HG03439 (cell line): Measurements from ENCODE around the gene SYMPK.

Experiments
- ATAC-seq: cut with Tn5 transposase; IDR thresholded peaks from one replicate; pipeline ENCODE4 v1.9.1; 2021; ENCODE audit warnings: mild to moderate bottlenecking, moderate library complexity; ENCODE audit not compliant: unreplicated experiment

SYMPK gene

DNA sequence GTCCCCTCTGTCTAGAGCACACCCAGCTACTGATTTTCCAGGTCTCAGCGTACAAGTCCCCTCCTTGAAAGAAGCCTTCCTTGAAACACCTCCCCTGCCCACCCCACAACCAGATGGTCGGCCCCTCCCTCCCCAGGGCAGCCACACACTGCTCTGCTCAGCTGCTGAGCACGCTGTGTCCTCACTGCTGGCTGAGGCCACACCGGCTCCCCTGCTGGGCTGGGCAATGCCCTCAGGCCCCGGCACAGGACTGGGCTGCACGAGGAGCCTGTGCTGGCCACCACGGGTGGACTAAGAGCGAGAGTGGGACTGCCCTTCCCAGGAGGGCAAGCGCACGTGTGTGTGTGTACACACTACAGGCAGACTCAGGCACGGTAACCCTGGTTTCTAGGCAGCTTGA lies 36.0 kb downstream of the SYMPK start:
- ATAC-seq: no peak

DNA sequence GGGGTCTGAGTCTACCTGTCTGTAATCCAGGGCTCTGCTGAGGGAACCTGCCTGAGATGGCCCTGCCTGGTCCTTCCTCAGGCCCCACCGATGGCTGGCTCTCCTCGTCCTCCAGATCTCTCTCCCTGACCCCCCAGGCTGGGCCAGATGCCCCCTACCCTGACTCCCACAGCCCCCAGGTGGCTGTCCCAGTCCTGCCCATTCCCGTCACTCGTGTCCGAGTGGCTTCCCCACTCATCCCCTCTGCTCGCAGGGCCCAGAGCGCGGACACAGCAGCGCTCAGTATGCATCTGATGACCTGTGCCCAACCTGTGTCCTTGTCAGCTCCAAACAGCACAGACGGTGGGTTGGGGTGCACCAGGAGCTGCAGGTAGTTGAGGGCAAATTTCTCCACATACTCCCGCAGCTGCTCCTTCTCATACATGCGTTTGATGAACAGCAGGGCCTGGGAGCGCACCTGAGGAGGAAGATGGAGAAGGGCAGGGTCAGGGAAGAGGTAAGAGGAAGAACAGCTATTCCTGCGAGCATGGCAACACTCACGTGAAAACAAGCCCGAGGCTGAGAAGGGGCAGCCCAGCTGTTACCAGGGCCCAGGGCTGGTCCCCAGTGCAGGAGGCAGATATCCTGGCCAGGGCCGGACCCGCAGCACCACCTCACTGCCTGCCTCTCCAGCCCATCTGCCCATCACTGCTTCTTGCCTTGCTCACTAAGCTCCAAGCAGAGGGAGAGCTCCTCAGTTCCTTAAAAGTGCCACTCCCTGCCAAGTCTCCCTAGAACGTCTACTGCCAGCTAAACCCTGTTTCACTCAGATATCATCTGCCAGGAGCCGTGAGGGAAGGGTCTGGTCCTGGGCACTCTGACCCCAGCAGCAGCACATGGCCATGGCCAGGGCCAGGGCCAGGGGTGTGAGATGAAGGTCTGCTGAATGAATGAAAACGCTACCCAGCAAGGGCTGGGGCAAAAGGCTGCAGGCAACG lies 36.7 kb downstream of the SYMPK start:
- no peak for ATAC-seq

DNA sequence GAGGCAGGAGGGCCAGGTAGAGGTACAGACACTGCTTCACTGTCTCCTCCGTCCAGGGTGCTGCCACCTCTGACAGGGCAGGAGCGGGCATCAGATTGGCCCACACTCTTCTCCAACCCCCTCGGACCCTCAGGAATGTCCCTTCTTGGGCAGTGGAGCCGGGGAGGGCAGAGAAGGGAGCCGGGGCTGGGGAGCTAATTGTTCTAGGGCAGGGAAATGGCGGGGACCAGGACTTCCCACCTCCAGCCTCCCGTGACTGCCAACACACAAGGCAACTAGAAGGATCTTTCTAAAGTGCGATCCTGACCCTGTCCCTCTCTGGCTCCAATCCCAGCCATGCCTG lies 37.7 kb downstream of the SYMPK start:
- no peak for ATAC-seq

DNA sequence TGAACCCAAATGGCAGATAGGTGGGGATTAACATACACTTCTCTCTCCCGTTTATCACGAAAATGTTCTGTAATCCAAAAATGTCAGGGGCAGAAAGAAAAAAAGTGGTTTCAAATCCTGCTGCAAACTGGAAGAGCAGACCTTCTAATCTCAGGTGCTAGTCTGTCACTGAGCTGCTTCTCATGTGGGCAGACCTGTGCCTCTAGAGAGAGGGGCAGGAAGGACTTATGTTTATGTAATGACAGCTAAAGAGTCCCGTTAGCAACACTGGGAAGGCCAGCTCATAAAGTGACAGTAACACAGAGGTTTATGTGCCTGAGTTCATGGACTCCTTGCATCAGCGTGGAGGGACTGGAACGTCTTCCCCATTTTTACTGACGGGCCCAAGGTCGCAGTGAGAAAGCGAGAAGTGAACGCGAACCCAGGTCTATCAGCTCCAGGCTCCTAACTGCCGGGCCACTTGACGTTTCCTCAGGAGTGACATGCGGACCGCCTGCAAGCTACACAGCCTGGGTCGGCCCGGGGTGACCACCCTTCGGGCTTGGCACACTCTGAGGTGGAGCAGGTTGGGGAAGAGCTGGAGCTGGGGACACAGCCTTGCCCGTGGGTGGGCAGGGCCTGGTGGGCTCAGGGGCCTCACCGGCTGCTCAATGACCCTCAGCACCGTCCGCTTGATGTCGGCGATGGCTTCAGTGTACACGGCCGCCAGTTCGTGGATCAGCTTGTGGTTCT lies 38.2 kb downstream of the SYMPK start:
- no peak for ATAC-seq

DNA sequence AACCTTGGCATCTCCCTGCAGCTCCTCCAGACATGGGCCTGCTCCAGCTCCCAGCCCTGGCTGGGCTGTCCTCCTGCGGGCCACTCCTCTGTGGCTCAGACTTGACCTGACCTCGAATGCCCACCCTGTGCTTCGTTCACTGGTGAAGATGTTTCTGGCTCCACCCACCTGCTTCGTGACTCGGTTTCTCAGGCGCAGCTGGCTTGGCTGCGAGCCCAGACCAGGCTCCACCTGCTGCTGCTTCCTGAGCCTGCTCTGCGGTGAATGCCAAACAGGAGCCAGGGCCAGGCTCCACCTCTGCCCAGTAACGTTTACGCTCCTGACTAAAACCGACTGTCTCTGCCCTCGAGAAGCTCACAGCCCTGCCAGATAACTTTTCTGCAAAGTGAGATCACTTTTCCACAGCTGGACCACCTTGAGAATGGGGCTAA lies 38.9 kb downstream of the SYMPK start:
- ATAC-seq: no peak

DNA sequence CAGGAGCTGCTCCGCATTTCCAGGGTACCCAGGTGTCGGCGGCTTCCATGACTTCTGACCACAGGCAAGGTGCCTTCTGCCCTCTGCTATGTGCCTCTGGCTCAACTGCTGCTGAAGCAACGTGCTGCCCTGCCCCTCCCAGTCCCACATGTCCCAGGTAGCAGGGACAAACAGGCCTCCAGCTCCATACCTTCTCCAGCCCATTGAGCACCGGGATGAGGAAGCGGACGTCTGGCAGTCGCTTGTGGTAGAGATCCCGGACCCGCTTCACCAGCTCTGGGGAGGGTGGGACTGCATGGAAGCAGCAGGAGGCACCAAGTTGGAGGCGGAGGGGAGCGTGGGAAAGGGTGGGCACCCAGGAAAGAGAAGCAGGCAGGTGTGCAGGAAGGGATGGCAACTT lies 39.8 kb downstream of the SYMPK start:
- ATAC-seq: no peak

DNA sequence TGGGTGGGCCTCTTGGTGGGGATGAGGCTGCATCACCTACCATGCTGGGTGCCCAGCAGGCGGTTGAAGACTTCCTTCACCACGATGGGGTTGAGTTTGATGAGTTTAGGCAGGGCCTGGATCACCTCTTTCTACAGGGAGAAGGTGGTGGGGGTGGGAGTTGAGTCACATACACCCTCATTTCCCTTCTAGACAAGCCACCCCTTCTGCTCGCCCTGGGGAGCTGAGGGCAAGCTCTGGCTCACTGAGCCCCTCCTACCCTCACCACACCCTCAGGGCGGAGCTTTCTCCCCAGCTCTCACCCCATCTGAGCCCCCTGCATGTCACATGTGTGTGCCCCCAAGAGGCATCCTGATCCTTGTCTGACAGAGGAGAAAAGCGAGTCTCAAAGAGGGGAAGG lies 40.2 kb downstream of the SYMPK start:
- ATAC-seq: no peak

DNA sequence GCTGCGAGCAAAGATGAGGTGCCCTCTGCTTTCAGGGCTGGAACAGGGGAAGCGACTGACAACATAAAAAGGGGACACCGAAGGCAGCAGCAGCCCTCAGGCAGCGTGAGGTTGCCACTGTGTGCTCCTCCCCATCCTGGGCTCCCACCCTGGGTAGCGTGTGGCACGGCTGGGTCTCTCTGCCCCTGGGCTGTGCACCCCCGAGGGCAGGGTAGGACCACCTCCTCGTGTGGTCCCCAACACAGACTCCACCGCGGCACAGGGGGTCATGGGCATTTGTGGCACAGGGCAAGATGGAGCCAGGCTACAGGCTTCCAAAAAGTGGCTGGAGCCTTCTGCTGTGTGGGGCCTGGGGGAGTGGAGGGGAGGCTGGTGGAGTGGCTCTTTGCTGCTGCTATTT lies 41.4 kb downstream of the SYMPK start:
- no peak for ATAC-seq

DNA sequence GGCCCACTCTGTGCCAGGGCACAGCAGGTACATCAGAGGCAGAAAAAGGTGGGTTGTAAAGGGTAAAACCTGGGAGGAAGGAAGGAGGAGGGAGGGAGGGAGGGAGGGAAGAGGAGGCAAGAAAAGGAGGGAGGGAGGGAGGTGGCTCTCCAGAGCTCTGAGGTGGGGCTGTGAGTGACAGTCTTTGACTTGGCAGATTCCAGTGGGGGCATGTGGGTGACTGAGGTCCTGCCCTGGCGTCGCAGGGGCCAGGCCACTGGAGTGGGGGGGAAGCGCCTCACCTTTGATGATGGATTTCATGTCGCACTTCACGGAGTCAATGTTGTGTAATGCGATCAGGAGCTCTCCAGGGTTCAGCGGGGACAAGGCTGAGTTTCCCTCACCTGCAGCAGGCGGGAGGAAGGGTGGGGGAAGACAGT lies 41.8 kb downstream of the SYMPK start:
- no peak for ATAC-seq

DNA sequence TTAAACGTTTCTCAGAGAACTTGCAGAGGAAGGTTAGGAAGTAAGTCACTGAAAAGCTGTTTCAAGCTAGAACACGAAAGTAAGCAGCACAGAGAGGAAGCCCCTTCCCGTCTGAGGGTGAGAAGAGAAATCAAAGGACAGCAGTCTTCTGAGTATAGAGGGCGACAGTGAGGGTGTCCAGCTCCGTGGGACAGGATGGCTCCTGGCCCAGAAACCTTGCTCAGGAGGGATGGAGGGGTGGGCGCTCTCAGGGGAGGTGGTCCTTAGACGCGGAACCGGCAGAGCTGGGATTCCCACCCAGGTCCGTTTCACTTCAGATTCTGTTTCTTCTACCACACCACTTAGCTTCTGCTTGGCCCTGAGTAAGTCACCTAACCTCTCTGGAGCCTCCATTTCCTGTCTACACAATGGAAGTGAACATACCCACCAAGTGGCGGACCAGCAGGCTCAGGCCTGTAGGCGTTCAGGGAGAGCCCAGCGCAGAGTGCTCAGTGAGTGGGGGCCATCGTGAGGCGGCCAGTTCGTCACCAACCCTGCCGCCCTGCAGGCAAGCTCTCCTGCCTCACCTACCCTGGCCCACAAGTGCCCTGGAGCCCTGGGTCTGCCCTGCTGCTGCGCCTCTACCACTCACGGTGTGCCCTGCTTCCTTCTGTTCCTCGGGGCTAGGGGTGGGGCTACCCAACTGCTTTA lies 42.4 kb downstream of the SYMPK start:
- ATAC-seq: no peak

DNA sequence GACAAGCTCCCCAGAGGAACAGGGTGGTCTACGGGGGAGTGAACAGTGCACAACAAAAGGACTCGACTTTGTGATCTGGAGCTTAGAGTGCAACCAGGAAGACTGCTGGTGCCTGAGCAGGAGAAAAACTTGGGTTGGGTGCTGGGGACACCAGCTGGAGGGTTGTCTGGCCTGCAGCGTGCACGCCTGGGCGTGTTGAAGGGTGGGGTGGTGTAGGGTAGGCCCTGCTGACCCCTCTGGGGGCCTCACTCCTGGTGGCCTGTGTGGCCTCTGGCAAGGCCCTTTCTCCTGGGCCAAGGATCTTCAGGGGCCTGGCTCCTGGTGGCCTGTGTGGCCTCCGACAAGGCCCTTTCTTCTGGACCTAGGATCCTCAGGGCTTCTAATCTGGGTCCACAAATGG lies 43.2 kb downstream of the SYMPK start:
- no peak for ATAC-seq

DNA sequence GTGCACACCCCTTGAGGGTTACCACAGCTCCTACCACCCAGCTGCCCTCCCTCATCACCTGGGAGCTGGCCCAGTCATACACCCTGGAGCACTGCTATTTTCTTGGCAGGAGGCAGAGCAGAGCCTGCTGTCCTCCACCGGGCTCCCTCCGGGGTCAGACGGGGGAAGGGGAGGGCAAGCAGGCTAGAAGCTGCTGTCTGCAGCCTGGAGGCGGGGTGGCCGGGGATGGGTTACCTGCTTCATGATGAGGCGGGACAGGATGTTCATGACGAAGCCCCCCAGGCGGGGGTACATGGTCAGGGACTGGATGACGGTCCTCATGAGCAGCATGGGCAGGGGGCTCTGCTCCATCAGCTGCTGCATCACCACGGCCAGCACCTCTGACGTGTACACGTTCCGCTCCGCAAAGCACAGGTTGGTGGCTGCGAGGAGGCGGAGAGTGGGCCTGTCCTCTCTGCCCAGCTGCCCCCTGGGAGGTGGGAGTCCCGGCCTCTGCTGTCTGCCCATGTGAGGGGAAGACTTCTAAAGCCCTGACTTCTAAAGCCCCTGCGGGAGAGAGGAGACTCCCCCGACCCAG lies 45.1 kb downstream of the SYMPK start:
- no peak for ATAC-seq

DNA sequence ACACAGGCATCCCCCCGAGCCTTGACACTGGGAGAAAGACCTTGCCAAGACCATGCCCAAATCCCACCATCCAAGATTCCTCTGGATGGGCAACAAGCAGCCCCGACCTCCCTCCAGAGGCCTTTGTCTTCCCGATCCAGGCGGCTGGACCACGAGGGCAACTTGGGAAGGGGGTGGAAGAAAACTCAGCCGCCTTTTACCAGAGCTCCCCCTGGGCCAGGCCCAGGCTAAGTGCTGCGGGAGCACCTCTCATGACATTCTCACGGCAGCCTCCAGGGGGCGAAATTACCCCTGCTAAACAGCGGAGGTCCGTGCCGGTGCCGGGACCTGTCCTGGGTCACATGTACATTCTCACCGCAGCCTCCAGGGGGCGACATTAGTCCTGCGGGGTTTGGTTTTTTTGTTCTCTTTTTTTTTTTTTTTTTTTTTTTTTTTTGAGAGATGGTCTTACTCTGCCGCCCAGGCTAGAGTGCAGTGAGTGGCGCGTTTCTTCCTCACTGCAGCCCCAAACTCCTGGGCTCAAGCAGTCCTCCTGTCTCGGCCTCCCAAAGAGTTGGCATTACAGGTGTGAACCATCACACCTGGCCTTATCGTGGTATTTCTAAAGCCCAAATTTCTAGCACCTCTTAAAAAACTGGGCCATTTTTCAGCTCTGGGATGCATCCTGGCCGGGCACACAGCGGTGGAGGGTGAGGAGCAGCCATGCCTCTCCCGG lies 45.8 kb downstream of the SYMPK start:
- ATAC-seq: no peak

DNA sequence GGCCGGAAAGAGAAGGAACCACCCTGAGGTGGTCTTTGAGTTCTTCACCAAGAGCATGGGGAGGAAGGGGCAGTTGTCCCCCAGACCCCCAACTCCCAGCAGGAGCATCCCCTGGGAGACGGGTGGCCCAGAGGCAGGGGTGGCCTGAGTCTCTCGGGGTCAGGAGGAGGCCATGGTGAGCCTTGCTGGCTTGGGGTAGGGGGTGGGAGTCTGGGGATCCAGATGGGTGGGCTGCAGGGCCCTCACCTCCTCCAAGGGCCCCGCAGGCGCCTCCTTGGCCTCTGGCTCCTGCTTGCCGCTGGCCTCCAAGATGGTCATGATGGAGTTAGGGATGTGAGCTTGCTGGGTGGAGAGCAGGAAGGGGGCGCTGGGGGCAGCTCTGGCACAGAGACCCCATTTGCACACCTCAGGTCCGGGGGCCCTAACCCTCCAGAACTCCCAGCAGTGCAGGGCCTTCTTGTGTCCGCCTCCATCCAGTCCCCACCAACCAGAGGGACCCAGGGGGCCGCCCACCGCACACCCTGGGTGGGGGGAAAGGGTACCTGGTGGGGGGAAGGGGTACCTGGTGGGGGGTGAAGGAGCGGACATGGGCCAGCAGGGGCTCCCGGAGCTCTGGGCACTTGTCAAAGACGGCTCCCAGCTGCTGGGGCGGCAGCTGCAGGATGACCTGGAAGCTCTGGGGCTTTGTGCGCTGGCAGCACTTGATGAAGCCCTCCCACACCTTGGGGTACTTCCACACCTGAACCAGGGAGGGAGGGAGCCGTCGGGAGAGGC lies 46.5 kb downstream of the SYMPK start:
- no peak for ATAC-seq

DNA sequence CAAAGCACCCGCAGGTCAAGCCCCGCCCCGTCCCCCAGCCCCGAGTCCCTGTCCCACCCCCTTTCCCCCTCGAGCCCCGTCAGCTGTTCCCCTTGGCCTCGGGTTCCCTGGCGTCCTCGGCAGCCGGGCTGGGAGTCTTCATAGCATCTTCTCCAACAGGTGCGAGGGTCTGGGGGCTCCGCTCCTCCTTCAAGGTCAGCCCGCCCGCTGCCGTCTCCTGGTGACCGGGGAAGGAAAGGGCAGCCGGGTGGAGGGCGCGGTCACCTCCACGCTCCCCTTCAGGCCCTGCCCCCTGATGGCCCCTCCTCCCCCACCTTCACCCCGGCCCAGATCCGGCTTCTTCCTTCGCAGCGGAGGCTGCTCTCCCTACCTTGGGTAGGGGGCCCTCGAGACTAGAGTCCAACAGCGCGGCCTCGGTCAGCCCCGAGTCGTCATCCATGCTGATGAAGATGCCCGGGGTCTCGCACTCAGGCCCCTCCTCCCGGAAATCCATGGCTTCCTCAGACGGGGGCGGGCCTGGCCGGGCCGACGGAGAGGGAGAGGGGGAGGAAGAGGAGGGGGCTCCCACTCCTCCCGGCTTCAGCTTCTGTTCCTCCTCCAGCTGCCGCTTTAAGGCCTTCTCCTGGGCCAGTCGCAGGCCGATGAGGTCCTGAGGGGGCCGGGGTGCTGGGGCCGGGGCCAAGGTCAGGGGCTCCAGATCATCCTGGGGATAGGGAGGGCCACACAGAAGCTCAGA lies 47.3 kb downstream of the SYMPK start:
- no peak for ATAC-seq

DNA sequence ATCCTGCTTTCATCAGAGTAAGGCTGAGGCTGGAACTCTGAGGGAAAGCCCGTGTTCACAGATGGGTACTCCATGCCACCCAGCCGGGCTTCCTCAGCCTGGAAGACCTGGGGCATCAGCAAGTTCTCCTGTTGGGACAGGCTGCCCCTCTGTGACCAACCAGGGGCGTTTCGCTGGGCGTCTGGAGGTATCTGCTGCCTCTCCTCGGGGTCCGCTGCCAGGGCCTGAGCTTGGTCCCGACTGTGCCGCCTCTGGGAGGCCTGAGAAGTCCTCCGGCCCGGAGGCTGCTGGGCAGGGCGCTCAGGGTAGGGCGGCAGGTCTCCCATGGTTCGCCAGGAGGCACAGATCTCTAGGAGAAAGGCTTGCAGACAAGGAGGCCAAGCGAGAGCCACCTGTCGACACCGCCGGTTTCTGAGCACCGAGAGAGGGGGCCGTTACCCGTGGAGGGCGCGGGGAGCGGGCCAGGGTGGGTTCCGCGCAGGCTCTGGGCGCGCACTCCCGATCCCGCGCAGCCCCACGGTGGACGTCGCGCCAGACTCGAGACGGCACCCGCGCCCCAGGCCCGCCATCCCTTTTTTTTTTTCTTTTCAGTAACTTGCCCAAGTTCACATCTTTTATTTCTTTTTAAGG lies 48.0 kb downstream of the SYMPK start, which contains the start of gene RSPH6A:
Gene RSPH6A (minus strand): TSS at position 458 of the 630 bp plus-strand sequence. CDS start 132 bp downstream, at position 326.
- ATAC-seq: no peak

DNA sequence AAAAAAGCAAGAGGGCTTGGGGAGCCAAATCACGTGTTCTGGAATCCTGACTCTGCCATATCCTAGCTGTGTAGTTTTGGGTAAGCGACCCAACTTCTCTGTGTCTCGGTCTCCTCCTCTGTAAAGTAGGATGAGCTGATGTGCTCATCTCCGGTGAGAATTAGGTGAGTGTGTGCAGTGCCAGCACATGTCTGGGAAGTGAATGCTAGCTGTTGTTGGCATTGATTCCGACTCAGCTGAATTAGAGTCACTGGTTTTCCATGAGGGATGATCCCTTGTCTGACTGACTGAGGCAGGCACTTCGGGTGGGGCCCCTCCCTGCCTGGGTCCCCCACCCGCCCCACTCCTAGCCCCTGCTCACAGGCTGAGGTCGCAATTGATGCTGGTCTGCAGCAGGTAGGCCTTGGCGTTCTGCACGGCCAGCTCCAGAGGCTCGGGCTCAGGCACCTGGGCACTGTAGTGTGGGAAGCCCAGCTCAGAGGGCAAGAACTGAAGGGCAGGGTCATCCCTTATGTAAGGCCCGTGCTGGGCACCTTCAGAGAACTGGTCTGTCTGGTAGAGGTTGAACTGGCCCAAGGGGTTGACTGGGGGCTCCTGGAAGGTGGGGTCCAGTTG lies 48.7 kb downstream of the SYMPK start:
- no peak for ATAC-seq

DNA sequence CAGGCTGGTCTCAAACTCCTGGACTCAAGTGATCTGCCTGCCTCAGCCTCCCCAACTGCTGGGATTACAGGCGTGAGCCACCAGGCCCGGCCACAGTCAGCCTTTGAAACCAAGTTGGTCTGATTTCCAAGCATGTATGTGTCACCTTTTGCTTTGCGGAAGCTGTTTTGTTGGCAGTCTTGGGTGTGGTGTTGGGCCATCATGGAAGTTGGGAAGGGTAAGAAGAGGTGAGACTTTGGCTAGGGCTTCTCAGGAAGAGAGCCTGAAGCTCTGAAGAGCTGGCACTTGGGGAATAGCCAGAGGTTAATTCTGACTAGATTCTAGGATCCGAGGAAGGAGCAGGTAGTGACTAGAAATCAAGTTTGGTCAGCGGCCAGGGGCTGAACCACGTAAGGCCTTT lies 50.6 kb downstream of the SYMPK start:
- no peak for ATAC-seq
